Caki2 (cell line): ENCODE data around the gene DHFR2. TPM values are rescaled to one million over a fixed set of nuclear protein-coding genes. Genes with fewer than 3 reads are reported as not detected.
"Not testable (repeated sequence)": the region's sequence is repeated elsewhere in the genome, so short reads cannot be mapped to it uniquely, and the experiment has no call there.

ENCODE experiments used
- DNase-seq: peaks from one replicate; pipeline ENCODE4 v3.0.0-alpha.2; 2015; ENCODE audit warnings: low read depth
- in situ Hi-C: cut with HindIII; loops from 2 replicates; pipeline ENCODE4 v1.10.0; 2016; ENCODE audit warnings: low sequenced_read_pairs, low pct_unique_long_range_greater_than_20kb, mixed read lengths
- total RNA-seq: library from RNA; depleted of rRNA; stranded (reverse); fragments of >200 nt; shearing (Covaris generic); gene quantifications from 2 replicates; pipeline ENCODE4 v1.2.3, GENCODE V29; 2014; ENCODE audit warnings: low replicate concordance

Gene DHFR2
- total RNA-seq, 1 experiment from 2014 or later: 1.4 TPM

GRCh38 chr3:94069194-94069813 lies 6.6 kb upstream of the DHFR2 start:
- in situ Hi-C loops: no loop called here
- no peak for DNase-seq

- in situ Hi-C loops: no loop called here
- no peak for DNase-seq
Measured at GRCh38 chr3:94066506-94067500, 4.1 kb upstream of the DHFR2 start.

- in situ Hi-C loops: no loop called here
- DNase-seq: no peak
Measured at GRCh38 chr3:94065819-94066480, 3.2 kb upstream of the DHFR2 start.

GRCh38 chr3:94065122-94065521 lies 2.4 kb upstream of the DHFR2 start:
- no peak for DNase-seq
- in situ Hi-C loops: no loop called here

- no peak for DNase-seq
Measured at GRCh38 chr3:94064243-94064860, 1.6 kb upstream of the DHFR2 start.

GRCh38 chr3:94063496-94064119 lies 892 bp upstream of the DHFR2 start:
- in situ Hi-C loops: no loop called here
- no peak for DNase-seq

More at GRCh38 chr3:94064243-94064860, 1.6 kb upstream of the DHFR2 start:
- in situ Hi-C loops: no loop called here

GRCh38 chr3:94061297-94061696 lies 1.4 kb downstream of the DHFR2 start:
- no peak for DNase-seq
- in situ Hi-C loops: no loop called here

- in situ Hi-C loops: no loop called here
- DNase-seq: no peak
Measured at GRCh38 chr3:94050546-94050945, 12.2 kb downstream of the DHFR2 start.

GRCh38 chr3:94049267-94049666 lies 13.4 kb downstream of the DHFR2 start:
- in situ Hi-C loops: no loop called here
- DNase-seq: no peak

- in situ Hi-C loops: no loop called here
- no peak for DNase-seq
Measured at GRCh38 chr3:94046533-94046932, 16.2 kb downstream of the DHFR2 start.

GRCh38 chr3:94044100-94044936 lies 18.4 kb downstream of the DHFR2 start:
- in situ Hi-C loops, DNase-seq: not testable (repeated sequence)

GRCh38 chr3:94043285-94043684 lies 19.4 kb downstream of the DHFR2 start:
- DNase-seq: no peak
- in situ Hi-C loops: no loop called here

GRCh38 chr3:94036909-94037507 lies 25.7 kb downstream of the DHFR2 start:
- in situ Hi-C loops: no loop called here
- DNase-seq: peak; percentile 7

- no peak for DNase-seq
- in situ Hi-C loops: no loop called here
Measured at GRCh38 chr3:94028093-94028837, 34.5 kb downstream of the DHFR2 start, which contains the start of gene STX19. TSS of gene STX19 (minus strand) at chr3:94028597. CDS start at chr3:94015269, 13,328 bp downstream.

GRCh38 chr3:94026623-94027022 lies 36.1 kb downstream of the DHFR2 start:
- no peak for DNase-seq
- in situ Hi-C loops: no loop called here

GRCh38 chr3:94024385-94024784 lies 38.3 kb downstream of the DHFR2 start:
- in situ Hi-C loops: no loop called here
- peak; percentile 4 for DNase-seq
